Measurements from ENCODE around the gene IPO11. TPM values are rescaled to one million over a fixed set of nuclear protein-coding genes. Genes with fewer than 3 reads are reported as not detected.
"Not testable (repeated sequence)": the region's sequence is repeated elsewhere in the genome, so short reads cannot be mapped to it uniquely, and the experiment has no call there.

Gene IPO11
- total and polyA plus RNA-seq, 2 of the 4 experiments (the other 2 are of a cell fraction): 12.6 to 40.0 TPM

DNA sequence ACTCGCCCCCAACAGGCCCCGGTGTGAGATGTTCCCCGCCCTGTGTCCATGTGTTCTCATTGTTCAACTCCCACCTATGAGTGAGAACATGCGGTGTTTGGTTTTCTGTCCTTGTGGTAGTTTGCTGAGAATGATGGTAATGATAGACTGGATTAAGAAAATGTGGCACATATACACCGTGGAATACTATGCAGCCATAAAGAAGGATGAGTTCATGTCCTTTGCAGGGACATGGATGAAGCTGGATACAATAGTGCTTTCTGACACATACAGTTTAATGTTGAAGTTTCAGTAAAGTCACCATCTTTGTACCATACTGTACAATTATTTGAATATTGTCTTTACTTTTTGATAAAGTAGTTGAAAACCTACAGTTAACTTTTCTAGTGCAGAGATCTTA is 96.2 kb downstream of the IPO11 start:
- H2BK120ac ChIP-seq (ENCODE audit: low read depth, low read length); H2BK15ac ChIP-seq (ENCODE audit: low read depth, low read length); H3K9me3 ChIP-seq (ENCODE audit: control insufficient read depth, insufficient read depth, low read length); dilution Hi-C loops (cut with HindIII; ENCODE audit: low sequenced_read_pairs, unreplicated experiment); H3K4me1 ChIP-seq (ENCODE audit: control insufficient read depth, insufficient read depth, low read length); H2BK20ac ChIP-seq (ENCODE audit: low read depth, low read length); H2AFZ ChIP-seq (replicated peaks; ENCODE audit: low read length, poor library complexity); H3K36me3 ChIP-seq (ENCODE audit: control insufficient read depth, insufficient read depth, low read length); BruUV-seq (replicated peaks); H2BK5ac ChIP-seq (ENCODE audit: low read depth, low read length, poor library complexity, severe bottlenecking); H3K9me1 ChIP-seq (ENCODE audit: insufficient read depth, low read length); H4K20me1 ChIP-seq (ENCODE audit: insufficient read depth, low read length); ATAC-seq (ENCODE audit: low read depth); in situ Hi-C loops (cut with MboI; ENCODE audit: low sequenced_read_pairs); H3K23ac ChIP-seq (ENCODE audit: low read depth, low read length); H3K4me2 ChIP-seq (ENCODE audit: low read depth, low read length); intact Hi-C loops (cut with micrococcal nuclease); H3K56ac ChIP-seq (ENCODE audit: extremely low read depth, insufficient read depth, low read length); H3K79me1 ChIP-seq (ENCODE audit: low read depth in 1 of 2, low read length in 2 of 2); H4K91ac ChIP-seq (ENCODE audit: insufficient read depth, low read depth, low read length); CTCF ChIA-PET; H3K27me3 ChIP-seq (ENCODE audit: control insufficient read depth, insufficient read depth, low read length); H2AK9ac ChIP-seq (replicated peaks; ENCODE audit: low read depth, low read length, poor library complexity); H3K9ac ChIP-seq (ENCODE audit: low read depth, low read length); H4K8ac ChIP-seq (ENCODE audit: low read depth in 2 of 2, low read length in 2 of 2); H2AK5ac ChIP-seq (ENCODE audit: low read depth, low read length); H3K4me3 ChIP-seq (ENCODE audit: insufficient read depth, low read depth, low read length); H3K18ac ChIP-seq (ENCODE audit: low read depth, low read length); H3K4ac ChIP-seq (ENCODE audit: low read depth, low read length); POLR2A ChIA-PET (ENCODE audit: unreplicated experiment); H3K14ac ChIP-seq (replicated peaks; ENCODE audit: low read depth, low read length); H3K27ac ChIP-seq (ENCODE audit: insufficient read depth, low read length); DNase-seq; H4K5ac ChIP-seq (ENCODE audit: low read depth, low read length): not testable (repeated sequence)
- no CpG with 5 or more reads among the region's 5 CpGs for WGBS, 2 experiments (ENCODE audit: extremely low coverage in 2 of 2, insufficient read length in 1 of 2)

All from IMR-90 (cell line).